ENCODE data around the gene BCAS2.

DNA sequence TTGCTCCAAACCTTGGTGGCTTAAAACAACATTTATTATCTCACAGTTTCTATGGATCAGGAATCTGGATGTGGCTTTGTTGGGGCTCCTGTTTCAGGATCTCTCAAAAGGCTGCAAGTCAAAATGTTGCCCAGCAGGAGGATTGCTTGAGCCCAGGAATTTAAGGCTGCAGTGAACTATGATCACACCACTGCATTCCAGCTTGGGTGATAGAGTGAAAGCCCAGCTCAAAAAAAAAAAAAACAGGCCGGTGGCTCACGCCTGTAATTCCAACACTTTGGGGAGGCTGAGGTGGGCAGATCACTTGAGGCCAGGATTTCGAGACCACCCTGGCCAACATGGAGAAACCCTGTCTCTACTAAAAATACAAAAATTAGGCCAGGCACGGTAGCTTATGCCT, 30.0 kb downstream of the BCAS2 start:
- TF ChIP-seq GATA2 (IDR thresholded peaks at IDR 0.05; ENCODE audit: low read depth, low read length), result no peak
- no peak for TF ChIP-seq GATA3 (IDR thresholded peaks at IDR 0.05; ENCODE audit: low read depth, low read length)

All from SH-SY5Y (cell line).